Measurements from ENCODE around the gene WDR27.

DNA sequence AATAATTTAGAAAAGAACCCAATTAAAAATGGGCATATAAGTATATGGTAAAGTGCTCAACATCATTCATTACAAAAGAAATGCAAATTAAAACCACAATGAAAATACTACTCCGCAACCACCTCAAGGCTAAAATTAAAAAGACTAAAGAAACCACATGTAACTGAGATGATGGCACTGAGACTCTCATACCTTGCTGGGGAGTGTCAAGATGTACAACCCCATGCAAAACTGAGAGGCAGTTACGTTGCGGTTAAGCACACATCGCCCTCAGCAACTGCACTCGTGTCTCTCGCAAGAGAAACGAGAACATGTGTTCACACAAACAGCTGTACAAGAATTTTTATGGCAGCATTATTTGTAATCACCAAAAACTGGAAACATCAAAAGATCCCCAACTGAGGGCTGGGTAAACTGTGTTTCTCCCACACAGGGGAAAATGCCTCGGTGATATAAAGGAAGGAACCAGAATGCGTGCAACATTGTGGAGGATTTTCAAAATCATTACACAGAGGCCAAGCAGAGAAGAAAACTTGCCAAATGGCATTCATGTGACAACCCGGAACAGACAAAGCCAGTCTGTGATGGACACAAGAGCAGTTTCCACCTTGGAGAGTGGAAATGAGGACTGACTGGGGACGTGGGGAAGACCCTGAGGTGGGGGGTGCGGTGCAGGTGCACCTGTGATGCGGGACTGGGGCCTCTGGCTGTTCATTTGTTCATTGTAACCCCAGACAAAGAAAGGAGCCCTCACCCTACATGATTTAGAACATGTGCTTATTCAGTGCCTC is 144.9 kb downstream of the WDR27 start:
- TF ChIP-seq, protein P1, sequence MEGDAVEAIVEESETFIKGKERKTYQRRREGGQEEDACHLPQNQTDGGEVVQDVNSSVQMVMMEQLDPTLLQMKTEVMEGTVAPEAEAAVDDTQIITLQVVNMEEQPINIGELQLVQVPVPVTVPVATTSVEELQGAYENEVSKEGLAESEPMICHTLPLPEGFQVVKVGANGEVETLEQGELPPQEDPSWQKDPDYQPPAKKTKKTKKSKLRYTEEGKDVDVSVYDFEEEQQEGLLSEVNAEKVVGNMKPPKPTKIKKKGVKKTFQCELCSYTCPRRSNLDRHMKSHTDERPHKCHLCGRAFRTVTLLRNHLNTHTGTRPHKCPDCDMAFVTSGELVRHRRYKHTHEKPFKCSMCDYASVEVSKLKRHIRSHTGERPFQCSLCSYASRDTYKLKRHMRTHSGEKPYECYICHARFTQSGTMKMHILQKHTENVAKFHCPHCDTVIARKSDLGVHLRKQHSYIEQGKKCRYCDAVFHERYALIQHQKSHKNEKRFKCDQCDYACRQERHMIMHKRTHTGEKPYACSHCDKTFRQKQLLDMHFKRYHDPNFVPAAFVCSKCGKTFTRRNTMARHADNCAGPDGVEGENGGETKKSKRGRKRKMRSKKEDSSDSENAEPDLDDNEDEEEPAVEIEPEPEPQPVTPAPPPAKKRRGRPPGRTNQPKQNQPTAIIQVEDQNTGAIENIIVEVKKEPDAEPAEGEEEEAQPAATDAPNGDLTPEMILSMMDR (IDR thresholded peaks at IDR 0.05), result no peak
- no peak for TF ChIP-seq POLR2AphosphoS5 (IDR thresholded peaks at IDR 0.05)
